ENCODE measurements around the gene TMBIM6.
A peak's percentile ranks its signal among the peaks of the same experiment; 100 is the strongest.
"Not testable (repeated sequence)": the region's sequence is repeated elsewhere in the genome, so short reads cannot be mapped to it uniquely, and the experiment has no call there.

TMBIM6 gene

DNA sequence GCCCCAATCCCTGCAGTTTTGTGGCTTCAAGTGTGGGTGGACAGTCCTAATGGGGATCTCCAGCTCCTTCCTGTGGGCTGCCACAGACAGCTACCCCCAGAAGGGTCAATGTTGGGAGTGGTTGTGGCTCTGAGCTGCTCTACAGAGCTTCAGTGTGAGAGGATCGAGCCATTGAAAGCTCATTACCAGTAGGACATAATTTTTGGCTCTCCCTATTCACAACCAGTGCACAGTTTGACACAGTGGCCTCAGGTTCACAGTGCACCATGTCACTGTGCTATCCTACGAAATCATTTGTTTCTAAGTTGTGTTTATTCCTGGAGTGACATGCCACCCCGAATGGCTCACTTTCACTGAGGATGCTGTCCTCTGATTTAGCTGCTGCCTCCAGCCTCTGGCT lies 22.8 kb downstream of the TMBIM6 start:
- H3K4me3 ChIP-seq (ENCODE audit: low read depth, low read length): no peak overlapping the region
- no peak for DNase-seq (ENCODE audit: low read depth)

DNA sequence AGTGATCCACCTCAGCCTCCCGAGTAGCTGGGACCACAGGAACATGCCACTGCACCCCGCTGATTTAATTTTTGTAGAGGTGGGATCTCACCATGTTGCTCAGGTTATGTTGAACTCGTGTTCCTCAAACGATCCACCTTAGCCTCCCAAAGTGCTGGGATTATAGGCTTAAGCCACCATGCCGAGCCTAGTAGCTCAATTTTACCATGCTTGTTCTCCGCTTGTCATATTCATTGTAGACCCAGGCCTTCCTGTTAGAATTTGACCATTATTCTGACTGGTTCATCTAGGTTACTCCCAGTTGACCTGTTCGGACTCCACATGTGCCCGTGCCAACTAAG lies 24.7 kb downstream of the TMBIM6 start:
- no peak overlapping the region for H3K4me3 ChIP-seq (ENCODE audit: low read depth, low read length)
- no peak for DNase-seq (ENCODE audit: low read depth)

DNA sequence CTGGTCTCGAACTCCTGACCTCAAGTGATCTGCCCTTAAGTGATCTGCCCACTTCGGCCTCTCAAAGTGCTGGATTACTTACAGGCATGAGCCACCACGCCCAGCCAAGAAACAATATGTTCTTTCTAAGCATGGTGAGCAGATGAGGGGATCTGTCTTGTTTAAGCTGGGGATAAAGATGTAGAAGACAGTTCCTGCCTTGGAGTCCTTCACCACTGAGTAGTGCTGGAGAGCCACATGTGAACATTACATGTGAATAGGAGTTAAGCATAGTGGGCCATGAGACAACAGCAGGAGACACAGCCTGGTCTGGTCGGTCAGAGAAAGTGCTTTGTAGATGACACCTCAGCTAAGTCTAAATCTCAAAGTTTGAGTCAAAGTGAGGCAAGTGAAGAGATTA lies 26.0 kb downstream of the TMBIM6 start:
- DNase-seq (ENCODE audit: low read depth): no peak
- H3K4me3 ChIP-seq (ENCODE audit: low read depth, low read length): no peak overlapping the region

DNA sequence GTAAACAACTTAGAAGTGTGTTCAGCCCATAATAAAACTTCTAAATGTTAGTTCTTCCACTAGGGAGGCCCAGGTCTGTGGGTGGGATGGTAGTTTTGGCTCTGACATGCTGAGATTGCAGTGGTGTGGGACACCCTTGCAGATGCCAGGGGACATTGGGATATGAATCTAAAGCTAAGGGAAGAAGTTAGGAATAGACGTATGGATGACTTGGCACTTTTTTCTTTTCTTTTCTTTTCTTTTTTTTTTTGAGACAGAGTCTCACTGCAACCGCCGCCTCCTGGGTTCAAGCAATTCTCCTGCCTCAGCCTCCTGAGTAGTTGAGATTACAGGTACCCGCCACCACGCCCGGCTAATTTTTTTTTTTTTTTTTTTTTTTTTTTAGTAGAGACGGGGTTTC lies 31.7 kb downstream of the TMBIM6 start:
- not testable (repeated sequence) for H3K4me3 ChIP-seq (ENCODE audit: low read depth, low read length); DNase-seq (ENCODE audit: low read depth)

DNA sequence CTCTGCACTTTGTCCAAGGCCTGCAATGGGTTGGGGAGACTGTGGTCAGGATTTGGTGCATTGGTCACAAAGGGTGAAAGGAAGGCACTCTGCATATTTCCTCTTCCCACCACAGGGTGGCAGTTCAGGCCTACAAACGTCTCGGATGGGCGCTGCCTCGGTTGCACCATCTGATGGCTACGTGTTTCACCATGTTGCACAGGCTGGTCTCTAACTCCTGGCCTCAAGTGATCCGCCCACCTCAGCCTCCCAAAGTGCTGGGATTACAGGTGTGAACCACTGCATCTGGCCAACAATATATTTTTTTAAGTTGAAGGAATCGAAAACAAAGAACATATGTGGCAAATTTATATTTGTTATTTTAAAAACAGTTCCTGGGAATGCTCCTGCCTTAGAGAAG lies 35.1 kb downstream of the TMBIM6 start:
- H3K4me3 ChIP-seq (ENCODE audit: low read depth, low read length): no peak overlapping the region

DNA sequence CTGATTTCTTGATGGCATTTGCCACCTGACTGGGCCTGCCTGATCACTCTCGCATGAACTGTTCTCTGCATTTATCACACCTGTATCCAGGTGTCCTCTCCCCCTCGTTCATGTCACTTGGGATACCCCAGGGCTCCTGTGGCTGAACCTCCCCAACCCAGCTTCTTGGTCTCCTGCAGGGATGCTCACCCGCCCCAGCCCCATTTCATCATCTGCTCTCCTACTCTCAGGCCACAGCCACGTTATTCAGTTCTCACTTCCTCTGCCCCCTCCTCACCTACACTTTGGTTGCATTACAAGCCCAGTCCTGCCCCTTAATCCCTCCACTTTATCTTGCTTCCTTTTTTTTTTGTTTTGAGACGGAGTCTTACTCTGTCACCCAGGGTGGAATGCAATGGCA lies 35.5 kb downstream of the TMBIM6 start:
- H3K4me3 ChIP-seq (ENCODE audit: low read depth, low read length): no peak overlapping the region
- no peak for DNase-seq (ENCODE audit: low read depth)

More for the DNA sequence above, 35.1 kb downstream of the TMBIM6 start:
- DNase-seq (ENCODE audit: low read depth): peak; percentile 39

DNA sequence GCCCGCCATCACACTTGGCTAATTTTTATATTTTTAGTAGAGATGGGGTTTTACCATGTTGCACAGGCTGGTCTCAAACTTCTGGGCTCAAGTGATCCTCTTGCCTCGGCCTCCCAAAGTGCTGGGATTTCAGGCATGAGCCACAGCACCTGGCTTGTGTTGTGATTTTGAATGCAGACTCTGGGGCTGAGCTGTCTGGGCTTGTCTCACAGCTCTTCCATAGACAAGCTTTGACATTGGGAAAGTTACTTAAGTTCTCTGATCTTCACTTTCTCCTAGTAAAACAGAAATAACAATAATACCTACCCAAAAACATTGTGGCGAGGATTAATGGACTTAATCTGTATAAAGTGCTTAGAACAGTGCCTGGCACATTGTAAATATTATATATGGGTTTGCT lies 36.0 kb downstream of the TMBIM6 start:
- no peak overlapping the region for H3K4me3 ChIP-seq (ENCODE audit: low read depth, low read length)

DNA sequence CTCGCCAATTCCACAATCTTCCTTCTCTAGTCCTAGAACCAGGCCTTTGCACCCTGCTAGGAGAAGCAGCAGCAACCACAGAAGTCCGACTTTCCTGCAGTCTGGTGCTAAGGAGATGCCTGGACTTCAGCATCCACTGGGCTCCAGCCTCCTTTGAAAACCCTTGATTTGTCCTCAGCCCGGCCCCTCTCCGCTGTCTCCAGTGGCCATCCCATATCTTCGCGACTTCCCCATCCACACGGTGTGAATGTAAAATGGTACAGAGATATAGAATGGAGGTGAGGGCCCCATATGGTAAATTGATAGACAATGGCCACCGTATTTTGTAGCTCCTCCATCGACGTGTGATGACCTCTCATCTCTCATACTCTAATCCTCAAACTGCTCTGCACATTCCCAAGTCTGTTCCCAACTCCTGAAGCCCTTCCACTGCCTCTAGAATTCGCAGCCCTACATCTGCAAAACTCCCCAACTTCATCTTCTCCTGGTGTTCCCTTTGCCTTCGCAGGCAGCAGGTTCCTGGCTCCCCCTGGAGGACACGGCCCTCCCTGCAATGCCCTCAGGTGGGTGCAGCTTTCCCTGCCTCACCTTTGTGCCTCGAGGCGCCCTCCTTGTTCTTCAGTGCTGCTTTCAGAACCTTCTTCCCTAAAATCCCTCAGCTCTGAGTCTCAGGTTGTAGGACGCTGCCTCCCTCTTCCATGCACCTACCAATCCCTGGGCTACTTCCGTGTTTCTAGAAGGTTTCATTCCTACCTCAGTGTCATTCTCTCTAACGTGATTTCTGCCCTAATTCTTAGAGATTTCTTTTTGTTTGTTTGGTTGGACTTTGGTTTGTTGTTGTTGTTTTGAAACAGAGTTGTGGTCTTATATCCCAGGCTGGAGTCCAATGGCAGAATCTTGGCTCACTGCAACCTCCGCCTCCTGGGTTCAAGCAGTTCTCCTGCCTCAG lies 36.7 kb downstream of the TMBIM6 start:
- DNase-seq (ENCODE audit: low read depth): no peak
- H3K4me3 ChIP-seq (ENCODE audit: low read depth, low read length): no peak overlapping the region

More for the DNA sequence above, 36.0 kb downstream of the TMBIM6 start:
- no peak for DNase-seq (ENCODE audit: low read depth)

DNA sequence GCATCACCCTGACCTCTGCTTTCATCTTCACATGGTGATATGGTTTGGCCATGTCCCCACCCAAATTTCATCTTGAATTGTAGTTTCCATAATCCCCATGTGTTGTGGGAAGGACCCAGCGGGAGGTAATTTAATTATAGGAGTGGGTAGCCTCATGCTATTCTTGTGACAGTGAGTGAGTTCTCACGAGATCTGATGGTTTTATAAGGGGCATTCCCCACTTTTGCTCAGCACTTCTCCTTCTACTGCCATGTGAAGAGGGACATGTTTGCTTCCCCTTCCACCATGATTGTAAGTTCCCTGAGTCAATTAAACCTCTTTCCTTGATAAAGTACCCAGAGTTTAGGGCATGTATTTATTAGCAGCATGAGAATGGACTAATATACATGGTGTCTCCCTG lies 38.2 kb downstream of the TMBIM6 start:
- DNase-seq (ENCODE audit: low read depth): no peak
- no peak overlapping the region for H3K4me3 ChIP-seq (ENCODE audit: low read depth, low read length)

DNA sequence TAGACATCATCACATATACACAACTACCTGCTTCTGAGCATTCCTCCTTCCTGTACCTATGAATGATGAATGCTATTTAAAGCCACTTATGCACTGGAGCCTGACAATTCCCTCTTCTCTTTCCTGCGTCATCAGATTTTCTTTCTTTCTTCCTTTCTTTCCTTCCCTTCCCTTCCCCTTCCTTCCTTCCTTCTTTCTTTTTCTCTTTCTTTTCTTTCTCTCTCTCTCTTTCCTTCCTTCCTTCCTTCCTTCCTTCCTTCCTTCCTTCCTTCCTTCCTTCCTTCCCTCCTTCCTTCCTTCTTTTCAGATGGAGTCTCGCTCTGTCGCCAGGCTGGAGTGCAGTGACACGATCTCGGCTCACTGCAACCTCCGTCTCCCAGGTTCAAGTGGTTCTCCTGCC lies 39.6 kb downstream of the TMBIM6 start:
- H3K4me3 ChIP-seq (ENCODE audit: low read depth, low read length); DNase-seq (ENCODE audit: low read depth): not testable (repeated sequence)

DNA sequence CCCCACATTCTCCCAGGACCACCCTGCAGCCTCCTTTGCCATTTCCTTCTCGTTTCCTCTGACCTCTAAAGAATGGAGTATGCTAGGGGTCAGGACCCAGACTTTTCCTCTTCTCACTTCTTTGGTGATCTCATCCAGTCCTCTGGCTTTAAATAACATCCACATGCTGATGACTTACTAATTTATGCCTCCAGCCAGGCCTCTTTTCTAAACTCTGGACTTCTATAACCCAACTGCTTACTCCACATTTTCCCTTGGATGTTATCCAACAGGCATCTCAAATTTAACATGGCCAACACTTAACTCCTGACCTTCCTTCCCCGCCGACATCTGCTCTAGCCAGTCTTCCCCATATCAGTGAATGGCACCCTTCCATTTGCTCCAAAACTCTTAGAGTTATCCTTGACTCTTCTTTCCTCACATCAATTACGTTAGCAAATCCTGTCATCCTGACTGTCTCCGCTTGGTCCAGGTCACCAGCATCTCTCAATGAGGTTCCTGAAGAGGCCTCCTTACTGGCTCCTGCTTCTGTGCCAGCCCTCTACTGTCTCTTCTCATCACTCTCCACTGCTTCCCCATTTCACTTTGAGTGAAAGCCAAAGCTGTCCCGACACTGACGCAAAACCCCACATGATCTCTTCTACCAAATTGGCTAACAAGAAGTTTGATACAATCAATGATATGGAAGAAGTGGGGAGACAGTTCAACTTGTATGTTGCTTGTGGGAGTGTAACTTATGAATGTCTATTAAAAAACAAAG lies 42.7 kb downstream of the TMBIM6 start:
- H3K4me3 ChIP-seq (ENCODE audit: low read depth, low read length): no peak overlapping the region
- DNase-seq (ENCODE audit: low read depth): peak; percentile 67

DNA sequence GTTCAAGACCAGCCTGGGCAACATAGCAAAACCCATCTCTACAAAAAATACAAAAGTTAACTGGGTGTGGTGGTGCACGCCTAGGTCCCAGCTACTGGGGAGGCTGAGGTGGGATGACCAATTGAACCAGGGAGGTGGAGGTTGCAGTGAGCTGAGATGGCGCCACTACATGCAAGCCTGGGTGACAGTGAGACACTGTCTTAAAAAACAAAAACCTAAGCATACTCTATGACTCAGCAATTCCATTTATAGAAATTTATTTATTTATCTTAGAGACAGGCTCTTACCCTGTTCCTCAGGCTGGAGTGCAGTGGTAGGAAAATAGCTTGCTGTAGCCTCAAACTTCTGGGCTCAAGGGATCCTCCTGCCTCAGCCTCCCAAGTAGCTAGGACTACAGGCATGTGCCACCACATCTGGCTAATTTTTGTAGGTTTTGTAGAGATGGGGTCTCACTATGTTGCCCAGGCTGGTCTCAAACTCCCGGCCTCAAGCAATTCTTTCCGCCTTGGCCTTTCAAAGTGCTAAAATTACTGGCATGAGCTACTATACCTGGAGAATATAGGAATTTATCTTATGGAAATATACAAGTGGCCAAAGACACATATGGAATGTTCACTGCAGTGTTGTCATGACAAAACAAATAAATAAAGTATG lies 43.5 kb downstream of the TMBIM6 start:
- DNase-seq (ENCODE audit: low read depth): no peak

DNA sequence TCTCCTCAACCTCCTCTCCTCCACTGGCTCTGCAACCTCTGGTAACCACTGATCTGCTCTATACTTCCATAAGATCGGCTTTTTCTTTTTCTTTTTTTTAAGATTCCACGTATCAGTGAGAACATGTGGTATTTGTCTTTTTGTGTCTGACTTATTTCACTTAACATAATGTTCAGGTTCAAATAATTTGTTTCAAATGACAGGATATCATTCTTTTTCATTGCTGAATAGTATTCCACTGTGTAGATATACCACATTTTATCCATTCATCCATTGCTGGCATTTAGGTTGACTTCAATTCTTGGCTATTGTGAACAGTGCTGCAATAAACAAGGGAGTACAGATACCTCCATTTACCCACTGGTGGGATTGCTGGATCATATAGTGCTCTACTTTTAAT lies 46.3 kb downstream of the TMBIM6 start:
- no peak overlapping the region for H3K4me3 ChIP-seq (ENCODE audit: low read depth, low read length)
- no peak for DNase-seq (ENCODE audit: low read depth)

More for the DNA sequence above, 43.5 kb downstream of the TMBIM6 start:
- no peak overlapping the region for H3K4me3 ChIP-seq (ENCODE audit: low read depth, low read length)

DNA sequence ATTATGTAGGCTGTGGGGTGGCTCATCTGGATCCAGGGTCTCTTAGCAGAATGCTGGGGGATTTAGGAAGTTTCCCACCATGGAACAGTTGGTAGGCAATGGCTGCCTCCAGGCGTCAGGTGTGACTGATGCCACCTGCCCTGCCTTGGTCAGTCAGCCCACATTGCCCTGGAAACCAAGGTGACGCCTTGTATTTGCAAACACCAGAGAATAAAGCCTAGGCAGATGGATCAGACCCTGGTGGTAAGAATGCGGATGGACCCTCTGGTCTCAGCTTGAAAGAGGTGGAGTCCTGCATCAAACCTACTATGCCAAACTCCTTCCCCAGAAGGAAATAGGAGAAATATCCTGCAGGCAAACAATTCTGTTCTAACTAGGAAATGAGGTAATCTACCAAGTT lies 48.6 kb downstream of the TMBIM6 start:
- DNase-seq (ENCODE audit: low read depth): no peak
- no peak overlapping the region for H3K4me3 ChIP-seq (ENCODE audit: low read depth, low read length)

DNA sequence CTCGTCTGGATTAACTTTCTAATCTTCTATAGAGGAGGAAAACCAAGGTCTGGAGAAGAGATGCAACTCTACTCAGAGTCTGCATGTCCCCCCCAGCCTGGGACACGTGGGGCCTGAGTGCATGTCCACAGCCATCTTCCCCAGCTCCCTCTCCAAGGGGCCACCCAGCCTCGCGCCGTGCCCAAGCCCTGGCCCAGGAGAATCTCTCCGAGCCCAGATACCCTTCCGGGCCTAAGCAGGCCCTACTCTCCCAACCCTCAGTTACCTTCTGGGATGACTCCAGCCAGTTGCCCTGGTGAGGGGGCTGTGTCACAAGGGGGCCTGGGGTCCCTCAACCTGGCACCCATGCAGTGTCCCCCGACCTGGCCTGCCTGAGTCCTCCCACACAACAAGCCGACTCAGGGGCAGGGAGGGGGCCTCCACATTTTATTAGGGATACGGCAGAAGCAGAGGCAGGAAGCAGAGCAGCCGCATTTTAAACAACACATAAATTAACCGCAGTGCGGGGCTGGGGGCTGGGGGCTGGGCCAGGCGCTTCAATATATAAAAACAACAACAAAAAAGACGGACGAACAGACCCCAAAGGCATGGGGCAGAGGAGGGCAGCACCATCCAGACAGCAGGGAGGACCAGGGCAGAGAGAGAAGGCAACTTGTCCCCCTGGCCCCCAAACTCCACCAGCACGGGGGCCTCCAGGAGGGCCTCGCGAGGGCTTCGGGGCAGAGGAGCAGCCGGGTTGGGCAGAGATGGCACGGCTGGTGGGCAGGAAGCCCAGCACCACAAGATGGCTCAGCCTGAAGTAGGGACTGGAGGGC lies 49.6 kb downstream of the TMBIM6 start:
- H3K4me3 ChIP-seq (ENCODE audit: low read depth, low read length): no peak overlapping the region
- DNase-seq (ENCODE audit: low read depth): no peak

DNA sequence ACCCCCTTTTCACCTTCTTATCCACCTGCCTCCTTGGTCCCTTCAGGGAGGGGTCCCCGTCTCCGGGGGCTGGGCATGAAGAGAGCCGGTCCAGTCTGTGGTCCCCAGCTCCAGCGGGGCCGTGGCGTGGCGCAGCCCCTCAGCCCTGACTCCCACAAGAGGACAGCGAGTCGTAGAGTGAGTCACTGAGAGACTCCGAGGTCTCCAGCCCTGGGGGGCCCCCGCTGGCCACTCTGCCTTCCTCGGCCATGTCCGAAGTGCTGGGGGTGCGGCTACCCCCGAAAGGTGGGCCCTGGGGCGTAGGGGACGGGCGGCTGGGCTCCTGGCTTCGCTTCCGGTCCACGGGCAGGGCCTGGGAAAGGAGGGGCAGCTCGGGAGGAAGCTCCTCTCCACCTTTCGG lies 50.3 kb downstream of the TMBIM6 start:
- DNase-seq (ENCODE audit: low read depth): no peak
- H3K4me3 ChIP-seq (ENCODE audit: low read depth, low read length): no peak overlapping the region

DNA sequence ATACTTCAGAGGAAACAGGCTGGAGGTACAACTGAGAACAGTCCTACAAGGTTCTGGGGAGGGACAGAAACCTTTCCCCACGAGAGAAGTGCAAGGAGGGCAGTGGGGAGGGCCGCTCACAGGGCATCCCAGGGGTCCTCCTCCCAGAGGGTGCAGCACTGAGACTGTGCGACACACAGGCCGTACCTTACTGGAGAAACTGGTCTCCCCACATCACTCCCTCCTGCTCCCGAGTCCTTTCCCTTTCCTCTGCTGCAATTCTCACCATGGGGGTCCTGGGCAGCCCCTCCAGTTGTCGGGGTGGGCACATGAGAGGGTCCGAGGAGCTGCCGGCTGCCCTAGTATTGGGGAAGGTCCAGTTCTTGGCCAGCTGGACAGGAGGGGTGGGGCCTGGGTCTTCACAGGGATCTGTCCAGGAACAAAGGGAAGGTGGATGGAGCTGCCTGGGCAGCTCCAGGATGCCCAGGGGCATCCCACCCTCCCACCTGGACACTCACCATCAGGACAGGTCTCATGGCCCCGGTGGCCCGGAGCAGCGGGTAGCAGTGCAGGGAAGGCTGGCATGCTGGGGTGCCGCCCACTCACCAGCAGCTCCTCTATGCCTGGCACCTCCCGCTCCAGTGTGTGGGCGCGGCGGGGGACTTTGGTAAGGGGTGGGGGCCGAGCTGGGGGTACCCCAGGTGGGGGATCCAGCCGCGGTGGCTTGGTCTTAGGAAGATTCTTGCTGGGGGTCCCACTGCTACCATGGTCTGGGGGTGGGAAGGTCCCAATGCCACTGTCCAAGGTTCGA lies 51.0 kb downstream of the TMBIM6 start:
- H3K4me3 ChIP-seq (ENCODE audit: low read depth, low read length): no peak overlapping the region
- DNase-seq (ENCODE audit: low read depth): no peak

DNA sequence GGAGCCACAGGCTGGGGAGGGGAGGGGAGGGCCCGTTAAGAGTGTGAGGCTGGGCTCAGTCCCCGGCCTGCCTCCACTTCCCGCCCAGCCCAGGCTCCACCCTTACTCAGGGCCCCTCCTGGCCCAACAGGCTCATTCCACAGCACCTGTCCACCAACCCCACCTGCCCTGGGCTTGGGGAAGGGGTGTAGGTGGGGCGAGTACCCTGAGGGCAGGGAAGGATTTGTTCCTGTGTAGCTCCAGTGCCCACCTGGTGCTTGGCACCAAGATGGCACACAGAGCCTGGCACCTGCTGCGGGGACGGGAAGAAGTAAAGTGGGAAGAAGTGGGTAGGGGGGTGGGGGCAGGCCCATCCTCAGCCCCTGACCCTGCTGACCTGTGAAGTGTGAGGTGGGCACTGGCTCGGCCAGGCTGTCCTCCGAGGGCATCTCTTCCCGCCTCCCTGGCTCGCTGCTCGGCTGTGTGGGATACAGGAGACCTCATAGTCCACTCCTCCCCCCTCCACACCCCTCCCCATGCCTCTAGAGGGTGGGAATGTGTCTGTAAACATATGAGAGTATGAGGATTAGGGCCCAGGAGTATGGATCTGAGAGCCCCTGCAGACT lies 51.7 kb downstream of the TMBIM6 start:
- no peak for DNase-seq (ENCODE audit: low read depth)
- H3K4me3 ChIP-seq (ENCODE audit: low read depth, low read length): no peak overlapping the region

Measured in skeletal muscle cell (primary cell).